ENCODE measurements around the gene VWC2.

GRCh38 chr7:49775065-49775948 is 1.9 kb downstream of the VWC2 start:
- TF ChIP-seq POLR2A (IDR thresholded peaks at IDR 0.05) (no peak), CTCF (IDR thresholded peaks at IDR 0.05) (no peak)

Data from body of pancreas (tissue), 4 donors.